ENCODE measurements around the gene KLRC3.
"Not testable (repeated sequence)": the region's sequence is repeated elsewhere in the genome, so short reads cannot be mapped to it uniquely, and the experiment has no call there.

KLRC3 gene

DNA sequence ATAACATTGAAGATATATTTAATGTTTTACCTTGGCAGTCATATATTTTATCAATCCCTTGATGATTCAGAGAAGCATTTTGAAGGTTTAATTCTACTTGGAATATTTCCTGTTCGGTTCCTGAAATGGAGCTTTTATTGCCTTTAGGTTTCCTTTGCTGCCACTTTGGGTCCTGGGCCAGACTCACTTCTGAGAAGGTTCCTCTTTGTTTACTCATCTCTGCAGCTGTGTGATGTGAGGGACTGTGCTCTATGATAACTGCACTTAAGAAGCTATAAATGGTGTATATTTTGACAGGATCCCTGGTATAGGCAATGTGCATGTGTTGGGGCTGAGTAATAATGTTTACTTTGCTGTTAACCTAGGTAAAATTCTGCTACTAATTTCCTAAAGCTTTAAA lies at the start of gene KLRC3:
KLRC3 (minus strand) TSS at position 262 of the 400 bp plus-strand sequence; CDS start at position 217, 45 bp downstream.
- H3K4me2 ChIP-seq (ENCODE audit: low read depth, low read length, poor library complexity, severe bottlenecking); H3K4me3 ChIP-seq (ENCODE audit: low read length, poor library complexity, severe bottlenecking); H3K27me3 ChIP-seq (ENCODE audit: insufficient read depth, low read length, poor library complexity, severe bottlenecking); H4K20me1 ChIP-seq (ENCODE audit: insufficient read depth, low read length, poor library complexity, severe bottlenecking); H3K9me3 ChIP-seq (ENCODE audit: insufficient read depth, low read depth, low read length); H3K36me3 ChIP-seq (ENCODE audit: insufficient read depth, low read length); H3K9ac ChIP-seq (ENCODE audit: low read depth, low read length, poor library complexity, severe bottlenecking); H3K9me2 ChIP-seq (replicated peaks; ENCODE audit: low read depth, low read length); H3K4me1 ChIP-seq (ENCODE audit: insufficient read depth, low read length, poor library complexity, severe bottlenecking); H2AFZ ChIP-seq (ENCODE audit: low read length); H3F3A ChIP-seq (ENCODE audit: low read depth); H3K79me2 ChIP-seq (ENCODE audit: insufficient read depth, low read length): not testable (repeated sequence)

DNA sequence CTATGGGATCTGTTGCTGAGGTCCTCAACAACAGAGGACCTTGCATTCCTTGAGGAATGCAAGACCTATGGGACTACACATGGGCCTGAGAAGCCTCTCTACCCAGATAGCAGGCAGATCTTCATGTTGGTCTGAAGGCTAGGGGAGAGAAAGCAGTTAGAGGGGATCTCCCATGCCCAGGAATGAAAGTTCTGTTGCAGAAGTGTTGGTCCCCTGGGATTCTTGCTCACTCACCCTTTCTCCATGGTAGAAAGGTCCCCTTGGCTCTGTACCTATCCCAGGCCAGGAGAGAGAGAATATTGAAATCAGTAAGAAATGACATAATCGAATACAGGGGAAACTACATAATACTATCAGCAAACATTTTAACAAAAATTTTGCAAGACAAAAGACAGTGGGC lies 49.3 kb upstream of the KLRC3 start:
- Histone ChIP-seq H3K4me3 (ENCODE audit: low read length, poor library complexity, severe bottlenecking) (no peak overlapping the region), H3F3A (ENCODE audit: low read depth) (no peaks in the 10 kb centered on the region), H3K4me2 (ENCODE audit: low read depth, low read length, poor library complexity, severe bottlenecking) (no peak overlapping the region), H3K4me1 (ENCODE audit: insufficient read depth, low read length, poor library complexity, severe bottlenecking) (no peaks in the 10 kb centered on the region), H4K20me1 (ENCODE audit: insufficient read depth, low read length, poor library complexity, severe bottlenecking) (no peaks in the 10 kb centered on the region), H3K9ac (ENCODE audit: low read depth, low read length, poor library complexity, severe bottlenecking) (no peak overlapping the region), H2AFZ (ENCODE audit: low read length) (no peak overlapping the region), H3K9me3 (ENCODE audit: insufficient read depth, low read depth, low read length) (no peaks in the 10 kb centered on the region), H3K36me3 (ENCODE audit: insufficient read depth, low read length) (no peaks in the 10 kb centered on the region), H3K79me2 (ENCODE audit: insufficient read depth, low read length) (no peaks in the 10 kb centered on the region), H3K27me3 (ENCODE audit: insufficient read depth, low read length, poor library complexity, severe bottlenecking) (no peaks in the 10 kb centered on the region), H3K9me2 (replicated peaks; ENCODE audit: low read depth, low read length) (no peaks in the 10 kb centered on the region)
- TF ChIP-seq EZH2phosphoT487 (IDR thresholded peaks at IDR 0.05; ENCODE audit: borderline replicate concordance) = no peak
- TF ChIP-seq, protein P1, sequence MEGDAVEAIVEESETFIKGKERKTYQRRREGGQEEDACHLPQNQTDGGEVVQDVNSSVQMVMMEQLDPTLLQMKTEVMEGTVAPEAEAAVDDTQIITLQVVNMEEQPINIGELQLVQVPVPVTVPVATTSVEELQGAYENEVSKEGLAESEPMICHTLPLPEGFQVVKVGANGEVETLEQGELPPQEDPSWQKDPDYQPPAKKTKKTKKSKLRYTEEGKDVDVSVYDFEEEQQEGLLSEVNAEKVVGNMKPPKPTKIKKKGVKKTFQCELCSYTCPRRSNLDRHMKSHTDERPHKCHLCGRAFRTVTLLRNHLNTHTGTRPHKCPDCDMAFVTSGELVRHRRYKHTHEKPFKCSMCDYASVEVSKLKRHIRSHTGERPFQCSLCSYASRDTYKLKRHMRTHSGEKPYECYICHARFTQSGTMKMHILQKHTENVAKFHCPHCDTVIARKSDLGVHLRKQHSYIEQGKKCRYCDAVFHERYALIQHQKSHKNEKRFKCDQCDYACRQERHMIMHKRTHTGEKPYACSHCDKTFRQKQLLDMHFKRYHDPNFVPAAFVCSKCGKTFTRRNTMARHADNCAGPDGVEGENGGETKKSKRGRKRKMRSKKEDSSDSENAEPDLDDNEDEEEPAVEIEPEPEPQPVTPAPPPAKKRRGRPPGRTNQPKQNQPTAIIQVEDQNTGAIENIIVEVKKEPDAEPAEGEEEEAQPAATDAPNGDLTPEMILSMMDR (conservative IDR thresholded peaks at IDR 0.05; ENCODE audit: low read length) = no peak

DNA sequence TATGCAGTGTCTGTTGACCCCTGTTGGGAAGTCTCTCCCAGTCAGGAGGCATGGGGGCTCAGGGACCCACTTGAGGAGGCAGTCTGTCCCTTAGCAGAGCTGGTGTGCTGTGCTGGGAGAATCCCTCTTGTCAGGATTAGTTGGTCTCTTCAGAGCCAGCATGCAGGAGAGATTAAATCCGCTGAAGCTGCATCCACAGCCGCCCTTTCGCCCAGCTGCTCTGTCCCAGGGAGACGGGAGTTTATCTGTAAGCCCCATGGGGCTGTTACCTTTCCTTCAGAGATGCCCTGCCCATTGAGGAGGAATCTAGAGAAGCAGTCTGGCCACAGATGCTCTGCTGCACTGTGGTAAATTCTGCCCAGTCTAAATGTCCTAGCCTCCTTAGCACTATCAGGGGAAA lies 45.9 kb upstream of the KLRC3 start:
- Histone ChIP-seq H3K9ac (ENCODE audit: low read depth, low read length, poor library complexity, severe bottlenecking) (no peak overlapping the region), H3K4me2 (ENCODE audit: low read depth, low read length, poor library complexity, severe bottlenecking) (no peak overlapping the region), H3K9me3 (ENCODE audit: insufficient read depth, low read depth, low read length) (no peaks in the 10 kb centered on the region), H3K4me1 (ENCODE audit: insufficient read depth, low read length, poor library complexity, severe bottlenecking) (no peaks in the 10 kb centered on the region), H3F3A (ENCODE audit: low read depth) (no peaks in the 10 kb centered on the region), H3K79me2 (ENCODE audit: insufficient read depth, low read length) (no peaks in the 10 kb centered on the region), H3K9me2 (replicated peaks; ENCODE audit: low read depth, low read length) (no peaks in the 10 kb centered on the region), H4K20me1 (ENCODE audit: insufficient read depth, low read length, poor library complexity, severe bottlenecking) (no peaks in the 10 kb centered on the region), H3K27me3 (ENCODE audit: insufficient read depth, low read length, poor library complexity, severe bottlenecking) (no peaks in the 10 kb centered on the region), H3K36me3 (ENCODE audit: insufficient read depth, low read length) (no peaks in the 10 kb centered on the region), H3K4me3 (ENCODE audit: low read length, poor library complexity, severe bottlenecking) (no peak overlapping the region), H2AFZ (ENCODE audit: low read length) (no peak overlapping the region)
- TF ChIP-seq, protein P1 (conservative IDR thresholded peaks at IDR 0.05; ENCODE audit: low read length) = no peak
- no peak for TF ChIP-seq EZH2phosphoT487 (IDR thresholded peaks at IDR 0.05; ENCODE audit: borderline replicate concordance)

DNA sequence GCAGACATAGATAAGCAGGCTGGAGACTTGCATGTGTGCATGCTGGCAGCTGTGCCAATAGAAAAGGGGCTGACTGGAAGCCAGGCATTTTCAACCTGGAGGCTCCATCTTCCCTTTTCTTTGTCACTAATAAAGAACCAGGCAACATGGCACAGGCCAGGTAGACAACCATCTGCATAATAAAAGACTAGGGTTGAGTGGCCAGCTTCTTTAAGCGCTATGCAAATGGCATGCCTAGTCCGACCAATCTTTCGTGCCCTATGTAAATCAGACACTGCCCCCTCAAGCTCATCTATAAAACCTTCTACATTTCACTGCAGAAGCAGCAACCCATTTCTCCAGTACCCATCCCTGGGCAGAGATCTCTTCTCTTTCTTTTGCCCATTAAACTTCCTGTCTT lies 37.4 kb upstream of the KLRC3 start:
- Histone ChIP-seq H3F3A (ENCODE audit: low read depth) (no peaks in the 10 kb centered on the region), H2AFZ (ENCODE audit: low read length) (no peak overlapping the region), H3K9me3 (ENCODE audit: insufficient read depth, low read depth, low read length) (no peaks in the 10 kb centered on the region; the same call in 1 of the 2 replicates), H3K9me2 (replicated peaks; ENCODE audit: low read depth, low read length) (no peaks in the 10 kb centered on the region), H4K20me1 (ENCODE audit: insufficient read depth, low read length, poor library complexity, severe bottlenecking) (no peaks in the 10 kb centered on the region), H3K4me3 (ENCODE audit: low read length, poor library complexity, severe bottlenecking) (no peak overlapping the region), H3K36me3 (ENCODE audit: insufficient read depth, low read length) (no peaks in the 10 kb centered on the region), H3K27me3 (ENCODE audit: insufficient read depth, low read length, poor library complexity, severe bottlenecking) (no peaks in the 10 kb centered on the region), H3K4me2 (ENCODE audit: low read depth, low read length, poor library complexity, severe bottlenecking) (no peak overlapping the region), H3K9ac (ENCODE audit: low read depth, low read length, poor library complexity, severe bottlenecking) (no peak overlapping the region), H3K79me2 (ENCODE audit: insufficient read depth, low read length) (no peaks in the 10 kb centered on the region), H3K4me1 (ENCODE audit: insufficient read depth, low read length, poor library complexity, severe bottlenecking) (no peaks in the 10 kb centered on the region)
- TF ChIP-seq, protein P1 (conservative IDR thresholded peaks at IDR 0.05; ENCODE audit: low read length) = no peak
- no peak for TF ChIP-seq EZH2phosphoT487 (IDR thresholded peaks at IDR 0.05; ENCODE audit: borderline replicate concordance)

Measured in Loucy (cell line).